ENCODE data around the gene COX8C.

DNA sequence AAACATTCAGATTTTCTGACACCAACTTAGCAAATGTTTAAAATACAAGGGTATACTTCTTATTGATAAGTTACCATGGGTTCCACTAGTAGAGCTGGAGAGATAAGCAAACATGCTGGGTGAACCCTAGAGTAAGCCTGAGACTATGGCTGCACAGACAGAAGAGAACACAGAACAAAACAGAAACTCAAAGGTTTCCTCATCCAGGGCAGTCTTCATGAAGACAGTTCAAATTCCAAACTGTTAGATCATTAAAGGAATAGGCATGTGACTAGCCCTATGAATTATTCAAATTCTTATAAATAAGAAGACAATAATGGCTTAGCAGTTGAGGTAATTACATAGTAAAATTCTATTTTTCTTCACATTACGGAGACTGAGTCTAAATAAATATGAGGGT is 42.2 kb upstream of the COX8C start:
- TF ChIP-seq, protein P1, sequence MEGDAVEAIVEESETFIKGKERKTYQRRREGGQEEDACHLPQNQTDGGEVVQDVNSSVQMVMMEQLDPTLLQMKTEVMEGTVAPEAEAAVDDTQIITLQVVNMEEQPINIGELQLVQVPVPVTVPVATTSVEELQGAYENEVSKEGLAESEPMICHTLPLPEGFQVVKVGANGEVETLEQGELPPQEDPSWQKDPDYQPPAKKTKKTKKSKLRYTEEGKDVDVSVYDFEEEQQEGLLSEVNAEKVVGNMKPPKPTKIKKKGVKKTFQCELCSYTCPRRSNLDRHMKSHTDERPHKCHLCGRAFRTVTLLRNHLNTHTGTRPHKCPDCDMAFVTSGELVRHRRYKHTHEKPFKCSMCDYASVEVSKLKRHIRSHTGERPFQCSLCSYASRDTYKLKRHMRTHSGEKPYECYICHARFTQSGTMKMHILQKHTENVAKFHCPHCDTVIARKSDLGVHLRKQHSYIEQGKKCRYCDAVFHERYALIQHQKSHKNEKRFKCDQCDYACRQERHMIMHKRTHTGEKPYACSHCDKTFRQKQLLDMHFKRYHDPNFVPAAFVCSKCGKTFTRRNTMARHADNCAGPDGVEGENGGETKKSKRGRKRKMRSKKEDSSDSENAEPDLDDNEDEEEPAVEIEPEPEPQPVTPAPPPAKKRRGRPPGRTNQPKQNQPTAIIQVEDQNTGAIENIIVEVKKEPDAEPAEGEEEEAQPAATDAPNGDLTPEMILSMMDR (IDR thresholded peaks at IDR 0.05): no peak
- TF ChIP-seq, protein P2, sequence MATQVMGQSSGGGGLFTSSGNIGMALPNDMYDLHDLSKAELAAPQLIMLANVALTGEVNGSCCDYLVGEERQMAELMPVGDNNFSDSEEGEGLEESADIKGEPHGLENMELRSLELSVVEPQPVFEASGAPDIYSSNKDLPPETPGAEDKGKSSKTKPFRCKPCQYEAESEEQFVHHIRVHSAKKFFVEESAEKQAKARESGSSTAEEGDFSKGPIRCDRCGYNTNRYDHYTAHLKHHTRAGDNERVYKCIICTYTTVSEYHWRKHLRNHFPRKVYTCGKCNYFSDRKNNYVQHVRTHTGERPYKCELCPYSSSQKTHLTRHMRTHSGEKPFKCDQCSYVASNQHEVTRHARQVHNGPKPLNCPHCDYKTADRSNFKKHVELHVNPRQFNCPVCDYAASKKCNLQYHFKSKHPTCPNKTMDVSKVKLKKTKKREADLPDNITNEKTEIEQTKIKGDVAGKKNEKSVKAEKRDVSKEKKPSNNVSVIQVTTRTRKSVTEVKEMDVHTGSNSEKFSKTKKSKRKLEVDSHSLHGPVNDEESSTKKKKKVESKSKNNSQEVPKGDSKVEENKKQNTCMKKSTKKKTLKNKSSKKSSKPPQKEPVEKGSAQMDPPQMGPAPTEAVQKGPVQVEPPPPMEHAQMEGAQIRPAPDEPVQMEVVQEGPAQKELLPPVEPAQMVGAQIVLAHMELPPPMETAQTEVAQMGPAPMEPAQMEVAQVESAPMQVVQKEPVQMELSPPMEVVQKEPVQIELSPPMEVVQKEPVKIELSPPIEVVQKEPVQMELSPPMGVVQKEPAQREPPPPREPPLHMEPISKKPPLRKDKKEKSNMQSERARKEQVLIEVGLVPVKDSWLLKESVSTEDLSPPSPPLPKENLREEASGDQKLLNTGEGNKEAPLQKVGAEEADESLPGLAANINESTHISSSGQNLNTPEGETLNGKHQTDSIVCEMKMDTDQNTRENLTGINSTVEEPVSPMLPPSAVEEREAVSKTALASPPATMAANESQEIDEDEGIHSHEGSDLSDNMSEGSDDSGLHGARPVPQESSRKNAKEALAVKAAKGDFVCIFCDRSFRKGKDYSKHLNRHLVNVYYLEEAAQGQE (IDR thresholded peaks at IDR 0.05; ENCODE audit: low read depth, low read length): no peak
- TF ChIP-seq EZH2phosphoT487 (IDR thresholded peaks at IDR 0.05; ENCODE audit: borderline replicate concordance, low read depth) (no peak), FOXM1 (IDR thresholded peaks at IDR 0.05; ENCODE audit: low read depth) (no peak), FOXJ3 (CRISPR knock-in tag; IDR thresholded peaks at IDR 0.05) (no peak)
- TF ChIP-seq, protein P3, sequence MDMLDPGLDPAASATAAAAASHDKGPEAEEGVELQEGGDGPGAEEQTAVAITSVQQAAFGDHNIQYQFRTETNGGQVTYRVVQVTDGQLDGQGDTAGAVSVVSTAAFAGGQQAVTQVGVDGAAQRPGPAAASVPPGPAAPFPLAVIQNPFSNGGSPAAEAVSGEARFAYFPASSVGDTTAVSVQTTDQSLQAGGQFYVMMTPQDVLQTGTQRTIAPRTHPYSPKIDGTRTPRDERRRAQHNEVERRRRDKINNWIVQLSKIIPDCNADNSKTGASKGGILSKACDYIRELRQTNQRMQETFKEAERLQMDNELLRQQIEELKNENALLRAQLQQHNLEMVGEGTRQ (IDR thresholded peaks at IDR 0.05; ENCODE audit: borderline replicate concordance, low read depth, low read length): no peak
